H1 (cell line): ENCODE results near the gene GAMT. TPM values are rescaled to one million over a fixed set of nuclear protein-coding genes. Genes with fewer than 3 reads are reported as not detected.

Source experiments
- CTCF ChIA-PET: fragments of 300-600 bp; sonication (Branson Sonifier 250); formaldehyde crosslinking; loops from one replicate; lab custom pipeline; 2021; ENCODE audit not compliant: partially characterized antibody; lab: Charles Lee
- POLR2A ChIA-PET: fragments of 300-600 bp; sonication (Branson Sonifier 250); formaldehyde crosslinking; loops from one replicate; lab custom pipeline; 2021; ENCODE audit warnings: inconsistent platforms; ENCODE audit not compliant: partially characterized antibody; lab: Charles Lee
- DNase-seq, 2 experiments: peaks; one replicate each; pipeline versions ENCODE4 v3.0.0 to v3.0.0-alpha.2; 2010 to 2022; ENCODE audit warnings: low spot score in 2 of 2, low read depth in 1 of 2, mixed read lengths in 1 of 2
- FAIRE-seq: peaks from 2 replicates; lab custom pipeline; 2011; peaks lifted over from hg19 to GRCh38; lab: Jason Lieb, UNC
- H2AFZ ChIP-seq: 2 replicates; pipeline ENCODE4 v1.8.1; 2012; ENCODE audit warnings: low read length, inconsistent platforms
- H2AK5ac ChIP-seq: 2 replicates; pipeline ENCODE4 v1.6.1; 2013; ENCODE audit warnings: low read depth, low read length
- H2BK120ac ChIP-seq: replicated peaks from 2 replicates; pipeline ENCODE3; 2013; ENCODE audit warnings: low read depth, low read length, inconsistent platforms
- H2BK12ac ChIP-seq: 2 replicates; pipeline ENCODE4 v1.6.1; 2013; ENCODE audit warnings: low read depth, low read length
- H2BK15ac ChIP-seq: 2 replicates; pipeline ENCODE4 v1.6.1; 2013; ENCODE audit warnings: low read length
- H2BK20ac ChIP-seq: 2 replicates; pipeline ENCODE4 v1.6.1; 2013; ENCODE audit warnings: low read length
- H2BK5ac ChIP-seq: 2 replicates; pipeline ENCODE4 v1.6.1; 2013; ENCODE audit warnings: low read depth, low read length
- H3K14ac ChIP-seq: 2 replicates; pipeline ENCODE4 v1.6.1; 2013; ENCODE audit warnings: inconsistent platforms; ENCODE audit not compliant: insufficient read length
- H3K18ac ChIP-seq: 2 replicates; pipeline ENCODE4 v1.6.1; 2013; ENCODE audit warnings: low read length; ENCODE audit errors: extremely low read depth
- H3K23ac ChIP-seq: 2 replicates; pipeline ENCODE4 v1.6.1; 2013; ENCODE audit warnings: inconsistent platforms; ENCODE audit not compliant: insufficient read length
- H3K23me2 ChIP-seq: 2 replicates; pipeline ENCODE4 v1.6.1; 2013; ENCODE audit warnings: low read depth, low read length
- H3K27ac ChIP-seq: 2 replicates; pipeline ENCODE4 v1.6.1; 2011; ENCODE audit warnings: low read depth, low read length, inconsistent platforms
- H3K27me3 ChIP-seq, 4 experiments: replicated peaks in 1 of 4; 1 replicate in 1 of 4; 2 replicates in 3 of 4; pipeline versions ENCODE4 v1.6.1 to v1.8.1; 2011 to 2013; ENCODE audit warnings: low read length in 3 of 4, mild to moderate bottlenecking in 3 of 4, inconsistent platforms in 2 of 4, mixed read lengths in 2 of 4, moderate library complexity in 1 of 4; ENCODE audit not compliant: control insufficient read depth in 3 of 4, insufficient read depth in 3 of 4; ENCODE audit errors: extremely low read depth in 1 of 4
- H3K36me3 ChIP-seq, 4 experiments: 2 replicates each; pipeline versions ENCODE4 v1.6.1 to v1.8.1; 2011 to 2013; ENCODE audit warnings: mild to moderate bottlenecking in 4 of 4, low read length in 3 of 4, moderate library complexity in 2 of 4, control low read depth in 1 of 4, inconsistent platforms in 1 of 4; ENCODE audit not compliant: insufficient read depth in 4 of 4, control insufficient read depth in 2 of 4
- H3K4ac ChIP-seq: replicated peaks from 2 replicates; pipeline ENCODE3; 2013; ENCODE audit warnings: low read length, low read depth, mixed read lengths, inconsistent platforms; ENCODE audit not compliant: insufficient read length
- H3K4me1 ChIP-seq, 4 experiments: replicated peaks in 1 of 4; 1 replicate in 1 of 4; 2 replicates in 3 of 4; pipeline versions ENCODE4 v1.6.1 to v1.8.1; 2011 to 2013; ENCODE audit warnings: low read length in 3 of 4, inconsistent platforms in 2 of 4, mixed read lengths in 1 of 4; ENCODE audit not compliant: insufficient read depth in 4 of 4, control insufficient read depth in 3 of 4
- H3K4me2 ChIP-seq, 2 experiments: 2 replicates each; pipeline versions ENCODE4 v1.6.1 to v1.8.1; 2011 to 2013; ENCODE audit warnings: low read depth in 2 of 2, low read length in 2 of 2, control low read depth in 1 of 2, inconsistent platforms in 1 of 2, mild to moderate bottlenecking in 1 of 2; ENCODE audit not compliant: insufficient read depth in 1 of 2
- H3K4me3 ChIP-seq, 4 experiments: fragments of 200-600, 300-600 bp in 1 of 4; sonication (generic), shearing (Covaris generic), sonication (Bioruptor Twin) in 1 of 4; 2 replicates each; pipeline versions ENCODE4 v1.5.1 to v1.8.1; 2011 to 2016; ENCODE audit warnings: low read length in 4 of 4, low read depth in 3 of 4, control low read depth in 2 of 4, inconsistent platforms in 2 of 4, mild to moderate bottlenecking in 2 of 4, mixed read lengths in 1 of 4, moderate library complexity in 1 of 4; ENCODE audit not compliant: insufficient read depth in 2 of 4; ENCODE audit errors: extremely low read depth in 1 of 4
- H3K56ac ChIP-seq: replicated peaks from 2 replicates; pipeline ENCODE3; 2013; ENCODE audit warnings: low read depth, mild to moderate bottlenecking, mixed read lengths, low read length, inconsistent platforms; ENCODE audit not compliant: insufficient read length
- H3K79me1 ChIP-seq: 2 replicates; pipeline ENCODE4 v1.6.1; 2013; ENCODE audit warnings: low read depth, low read length, control low read depth
- H3K79me2 ChIP-seq, 2 experiments: 2 replicates each; pipeline versions ENCODE4 v1.6.1 to v1.8.1; 2012 to 2013; ENCODE audit warnings: low read length in 2 of 2, mild to moderate bottlenecking in 2 of 2, inconsistent platforms in 1 of 2; ENCODE audit not compliant: insufficient read depth in 2 of 2, control insufficient read depth in 1 of 2
- H3K9ac ChIP-seq, 4 experiments: replicated peaks in 1 of 4; 1 replicate in 1 of 4; 2 replicates in 3 of 4; pipeline versions ENCODE4 v1.6.1 to v1.8.1; 2011 to 2013; ENCODE audit warnings: low read depth in 3 of 4, low read length in 3 of 4, control low read depth in 2 of 4, mild to moderate bottlenecking in 2 of 4, moderate library complexity in 2 of 4, inconsistent platforms in 1 of 4; ENCODE audit errors: extremely low read depth in 1 of 4
- H3K9me3 ChIP-seq, 2 experiments: 2 replicates each; pipeline versions ENCODE4 v1.6.1 to v1.8.1; 2012 to 2013; ENCODE audit warnings: mild to moderate bottlenecking in 2 of 2, moderate library complexity in 2 of 2, control low read depth in 1 of 2, inconsistent platforms in 1 of 2, low read depth in 1 of 2, low read length in 1 of 2, mixed read lengths in 1 of 2; ENCODE audit not compliant: insufficient read depth in 2 of 2
- H4K20me1 ChIP-seq, 2 experiments: replicated peaks in 1 of 2; 2 replicates each; pipeline versions ENCODE3 to v1.8.1; 2011 to 2013; ENCODE audit warnings: inconsistent platforms in 2 of 2, low read length in 2 of 2, mild to moderate bottlenecking in 1 of 2; ENCODE audit not compliant: insufficient read depth in 2 of 2, control insufficient read depth in 1 of 2
- H4K5ac ChIP-seq: 2 replicates; pipeline ENCODE4 v1.6.1; 2013; ENCODE audit warnings: low read length, low read depth, mixed read lengths, inconsistent platforms; ENCODE audit not compliant: insufficient read length
- H4K8ac ChIP-seq: 2 replicates; pipeline ENCODE4 v1.8.0; 2013; ENCODE audit warnings: mild to moderate bottlenecking, moderate library complexity, low read length, inconsistent platforms; ENCODE audit not compliant: insufficient read depth; ENCODE audit errors: extremely low read depth
- H4K91ac ChIP-seq: replicated peaks from 2 replicates; pipeline ENCODE3; 2013; ENCODE audit warnings: low read length, mixed read lengths, inconsistent platforms; ENCODE audit not compliant: insufficient read length
- CHD2 ChIP-seq: IDR thresholded peaks from 2 replicates; pipeline ENCODE4 v1.6.1; 2012; ENCODE audit warnings: low read length, improper control_type of control experiment
- CTBP2 ChIP-seq: IDR thresholded peaks from 2 replicates; pipeline ENCODE4 v1.7.0; 2011; ENCODE audit warnings: borderline replicate concordance, mild to moderate bottlenecking, moderate library complexity, mixed read lengths, low read length; ENCODE audit not compliant: insufficient read depth, insufficient read length
- FOSL1 ChIP-seq: IDR thresholded peaks from 2 replicates; pipeline ENCODE4 v1.6.1; 2011; ENCODE audit warnings: mild to moderate bottlenecking, low read depth, low read length, moderate library complexity; ENCODE audit not compliant: insufficient read depth
- MAFK ChIP-seq: IDR thresholded peaks from 2 replicates; pipeline ENCODE4 v1.6.1; 2012; ENCODE audit warnings: low read depth, mild to moderate bottlenecking, improper control_type of control experiment, low read length
- NANOG ChIP-seq: IDR thresholded peaks from 2 replicates; pipeline ENCODE4 v1.6.1; 2011; ENCODE audit warnings: low read length, low read depth, mild to moderate bottlenecking, inconsistent platforms; ENCODE audit not compliant: insufficient read depth, poor library complexity, severe bottlenecking
- POU5F1 ChIP-seq: IDR thresholded peaks from 2 replicates; pipeline ENCODE4 v1.6.1; 2011; ENCODE audit warnings: low read depth, mild to moderate bottlenecking, low read length, moderate library complexity
- RBBP5 ChIP-seq: IDR thresholded peaks from 2 replicates; pipeline ENCODE4 v1.7.1; 2012; ENCODE audit warnings: low read depth, mild to moderate bottlenecking, inconsistent platforms, low read length, moderate library complexity, borderline replicate concordance
- RNF2 ChIP-seq: fragments of 200-900, 300-1000 bp; sonication (generic); IDR thresholded peaks from 2 replicates; pipeline ENCODE4 v1.7.1; 2016; ENCODE audit warnings: borderline replicate concordance, low read depth, mild to moderate bottlenecking, antibody characterized with exemption, low read length; ENCODE audit not compliant: poor library complexity, severe bottlenecking; ENCODE audit errors: missing control alignments
- SP1 ChIP-seq: IDR thresholded peaks from 2 replicates; pipeline ENCODE4 v1.6.1; 2011; ENCODE audit warnings: low read depth, low read length
- SP2 ChIP-seq: IDR thresholded peaks from 2 replicates; pipeline ENCODE4 v1.6.1; 2012; ENCODE audit warnings: mild to moderate bottlenecking, low read length, inconsistent platforms
- SP4 ChIP-seq: IDR thresholded peaks from 2 replicates; pipeline ENCODE4 v1.6.1; 2012; ENCODE audit warnings: low read length, inconsistent platforms
- SUZ12 ChIP-seq: fragments of 200-600 bp; sonication (generic); IDR thresholded peaks from 2 replicates; pipeline ENCODE4 v1.6.1; 2012; ENCODE audit warnings: mild to moderate bottlenecking, inconsistent platforms, low read length, moderate library complexity, mixed read lengths
- TEAD4 ChIP-seq: IDR thresholded peaks from 2 replicates; pipeline ENCODE4 v1.6.1; 2012; ENCODE audit warnings: low read depth, low read length, inconsistent platforms, mixed read lengths
- WGBS, 2 experiments: shearing (Covaris generic) in 1 of 2; methylation state at CpG; one replicate each; pipeline versions ENCODE4 v1.1.6 to v1.1.7; 2013 to 2015; ENCODE audit warnings: low lambda C conversion rate in 2 of 2, mixed read lengths in 2 of 2, inconsistent platforms in 1 of 2, low coverage in 1 of 2, missing lambda C conversion rate in 1 of 2; ENCODE audit not compliant: insufficient replicate concordance in 2 of 2, insufficient coverage in 1 of 2, insufficient read length in 1 of 2; ENCODE audit errors: extremely low coverage in 1 of 2, missing lambda C conversion rate in 1 of 2; 5-methylcytosine and 5-hydroxymethylcytosine counted together
- polyA plus RNA-seq, 7 experiments: library from polyadenylated mRNA; depleted of rRNA in 3 of 7; stranded (reverse) in 5 of 7; unstranded in 2 of 7; fragments of >200 nt in 5 of 7; fragments of 200-250 nt in 2 of 7; gene quantifications; 1 replicate in 5 of 7; 2 replicates in 1 of 7; 4 replicates in 1 of 7; pipeline versions ENCODE4 v1.2.1 to v1.2.3, GENCODE V29; 2011 to 2013; ENCODE audit warnings: missing spikeins in 2 of 7, mixed read lengths in 2 of 7
- total RNA-seq: library from RNA; stranded (reverse); fragmentation: NEBNext Ultra II Directional; extraction: Animal tissue kit (Norgen Biotek cat#: 25700); gene quantifications from 2 replicates; pipeline ENCODE4 v1.2.1, GENCODE V29; 2021

Gene GAMT
- total and polyA plus RNA-seq, 2 of the 8 experiments (the other 6 are each of a cell fraction or from before 2014, with no cell fraction given), result 17.2 to 35.6 TPM

- H2BK5ac ChIP-seq, result no peak overlapping the region
- H3K23ac ChIP-seq, result no peak overlapping the region
- peaks cover 4% of the 10 kb centered on the region; the same call in 1 of the 2 replicates for H3K79me1 ChIP-seq
- no peaks in the 10 kb centered on the region for H3K27me3 ChIP-seq
- peaks cover 21 to 62% (median 46%) of the 10 kb centered on the region in 4 experiments for H3K36me3 ChIP-seq
- no peak overlapping the region for H3K14ac ChIP-seq
- no peaks in the 10 kb centered on the region for H3K4me1 ChIP-seq
- DNase-seq (no peak), FAIRE-seq (no peak)
- no peak overlapping the region for H2BK120ac ChIP-seq
- no peak overlapping the region for H3K4ac ChIP-seq
- POLR2A ChIA-PET, result interaction anchor here (0.8 to 2.8 kb wide), 4 partner anchors 9 to 100 kb away, joined by 3 to 10 read pairs (median 8); partner anchors contain the start of genes CIRBP and NDUFS7
- no peak overlapping the region for H2BK20ac ChIP-seq
- no peaks in the 10 kb centered on the region for H3K23me2 ChIP-seq
- no peak overlapping the region for H2BK12ac ChIP-seq
- no peak overlapping the region for H4K8ac ChIP-seq
- H3K4me3 ChIP-seq, result no peak overlapping the region
- no peak overlapping the region for H3K18ac ChIP-seq
- peaks cover 0 to 19% of the 10 kb centered on the region in 2 experiments for H4K20me1 ChIP-seq
- H3K4me2 ChIP-seq, result no peak overlapping the region
- H3K27ac ChIP-seq, result no peak overlapping the region
- H3K56ac ChIP-seq, result no peak overlapping the region
- H4K91ac ChIP-seq, result no peak overlapping the region
- CTCF ChIA-PET, result interaction anchor here (0.8 to 2.3 kb wide), 5 partner anchors 9 to 90 kb away, joined by 3 to 12 read pairs (median 4); no protein-coding TSS in a partner anchor
- WGBS, 2 experiments, result 94% methylated on average over 17 of the region's 18 CpGs; no CpG with 5 or more reads in 1 of the 2 experiments
- H2BK15ac ChIP-seq, result no peak overlapping the region
- no peaks in the 10 kb centered on the region for H3K9me3 ChIP-seq
- no peak overlapping the region for H3K9ac ChIP-seq
- no peak overlapping the region for H2AFZ ChIP-seq
- no peaks in the 10 kb centered on the region; a peak in 1 of 4 replicates for H3K79me2 ChIP-seq
- H4K5ac ChIP-seq, result no peak overlapping the region
- no peak overlapping the region for H2AK5ac ChIP-seq
- TF ChIP-seq SP2 (no peak), CTBP2 (no peak), FOSL1 (no peak), NANOG (no peak), SUZ12 (no peak), SP4 (no peak), RBBP5 (no peak), SP1 (no peak), MAFK (no peak), POU5F1 (no peak), CHD2 (no peak), TEAD4 (no peak), RNF2 (no peak)
These were observed 32.0 kb downstream of the GAMT start for GRCh38 chr19:1369214-1369805.
